HG03460 (cell line): ENCODE measurements around the gene RYR3.

ENCODE experiments used
- ATAC-seq: cut with Tn5 transposase; IDR thresholded peaks from one replicate; pipeline ENCODE4 v1.9.1; 2021; ENCODE audit not compliant: unreplicated experiment

Gene RYR3

GRCh38 chr15:33317896-33318295 is 7.1 kb downstream of the RYR3 start:
- ATAC-seq = no peak

DNA sequence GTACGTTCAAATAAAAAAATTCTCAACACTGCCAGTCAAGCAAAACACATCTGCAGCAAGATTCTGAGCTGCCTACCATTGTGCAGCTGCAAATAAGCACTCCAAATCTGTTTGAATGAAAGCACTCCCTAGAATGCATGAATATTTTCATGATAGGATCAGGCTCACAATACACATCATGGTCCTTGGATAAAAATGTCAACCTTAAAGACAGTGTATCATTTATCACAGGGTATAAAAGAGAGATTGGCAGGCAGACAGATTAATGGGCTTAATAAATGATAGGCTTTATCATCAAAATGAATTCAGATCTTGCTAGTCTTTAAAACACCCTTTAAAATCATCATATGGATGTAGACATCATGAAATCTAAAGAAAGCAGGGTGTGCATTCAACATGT is 9.2 kb downstream of the RYR3 start:
- no peak for ATAC-seq

DNA sequence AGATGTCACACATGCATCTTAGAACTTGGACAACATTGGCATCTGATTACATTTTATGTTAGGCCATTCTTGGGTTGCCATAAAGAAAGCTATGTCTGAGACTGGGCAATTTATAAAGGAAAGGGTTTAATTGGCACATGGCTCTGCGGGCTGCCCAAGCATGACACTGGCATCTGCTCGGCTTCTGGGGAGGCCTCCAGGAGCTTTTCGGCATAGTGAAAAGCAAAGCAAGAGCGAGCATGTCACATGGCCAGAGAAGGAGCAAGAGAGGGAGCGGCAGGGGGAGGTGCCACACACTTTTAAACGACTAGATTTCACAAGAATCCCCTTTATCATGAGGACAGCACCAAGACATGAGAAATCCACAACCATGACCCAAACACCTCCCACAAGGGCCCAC is 11.3 kb downstream of the RYR3 start:
- no peak for ATAC-seq

- no peak for ATAC-seq
Measured at GRCh38 chr15:33324609-33325008, 13.8 kb downstream of the RYR3 start.

GRCh38 chr15:33326908-33327307 is 16.1 kb downstream of the RYR3 start:
- ATAC-seq = no peak

- ATAC-seq = no peak
Measured at GRCh38 chr15:33328106-33328505, 17.3 kb downstream of the RYR3 start.

- no peak for ATAC-seq
Measured at GRCh38 chr15:33329457-33329856, 18.7 kb downstream of the RYR3 start.

GRCh38 chr15:33330931-33331330 is 20.2 kb downstream of the RYR3 start:
- no peak for ATAC-seq

- ATAC-seq = no peak
Measured at GRCh38 chr15:33341953-33342352, 31.2 kb downstream of the RYR3 start.

- ATAC-seq = no peak
Measured at GRCh38 chr15:33343275-33343674, 32.5 kb downstream of the RYR3 start.

DNA sequence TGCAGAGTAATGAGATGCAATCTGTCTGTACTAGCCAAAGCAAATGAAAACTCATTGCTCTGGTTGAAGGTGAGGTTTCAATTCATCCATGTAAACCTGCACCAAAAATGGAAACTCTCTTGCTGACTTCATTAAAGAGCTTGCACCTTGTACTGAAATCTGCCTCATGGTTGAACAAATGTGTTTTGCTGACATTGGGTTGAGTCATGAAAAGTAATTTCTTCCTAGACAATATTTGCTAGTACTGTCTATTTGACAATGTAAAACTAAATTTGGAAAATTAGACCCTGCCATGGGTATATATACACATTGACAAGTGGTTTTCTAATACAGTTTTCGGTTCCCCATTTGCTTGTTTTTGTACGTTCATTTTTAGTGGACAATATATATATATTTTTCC is 33.3 kb downstream of the RYR3 start:
- ATAC-seq = no peak

- no peak for ATAC-seq
Measured at GRCh38 chr15:33344530-33344929, 33.8 kb downstream of the RYR3 start.

DNA sequence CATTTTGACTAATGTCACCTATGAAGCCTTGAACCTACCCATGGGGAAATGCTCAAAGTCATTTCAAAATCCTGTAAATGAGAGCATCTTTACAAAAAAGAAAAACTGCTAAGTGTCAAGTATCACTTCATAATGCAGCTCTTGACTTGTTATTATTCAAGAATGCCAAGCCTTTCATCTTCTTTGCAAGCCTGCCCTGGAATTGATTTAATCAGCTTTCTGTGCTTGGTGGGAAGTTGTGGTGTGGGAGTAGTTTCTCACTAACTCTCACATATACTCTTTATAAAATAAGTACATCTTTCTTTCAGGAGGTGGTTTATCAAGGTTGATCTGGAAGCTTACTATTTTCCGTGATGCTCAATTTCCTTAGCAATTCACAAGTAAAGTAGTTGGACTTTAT is 43.6 kb downstream of the RYR3 start:
- no peak for ATAC-seq

DNA sequence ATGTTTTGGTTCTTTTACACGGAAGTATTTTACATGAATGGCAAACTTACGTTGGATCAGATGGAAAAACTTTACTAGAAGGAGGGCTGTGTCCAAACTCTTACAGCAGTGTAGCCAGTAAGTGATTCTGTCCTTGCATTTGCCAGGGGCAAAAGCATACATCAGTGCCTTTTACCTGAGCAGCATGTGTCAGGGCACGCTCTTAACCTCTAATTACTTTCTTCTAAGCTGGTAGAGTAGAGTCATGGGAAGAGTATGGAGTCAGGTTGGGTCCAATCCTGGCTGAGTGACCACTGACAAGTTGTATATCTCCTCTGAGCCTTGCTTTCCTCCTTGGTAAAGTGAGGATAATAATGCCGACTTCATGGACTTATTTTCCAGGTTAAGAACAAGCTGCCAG is 47.1 kb downstream of the RYR3 start:
- ATAC-seq = no peak

- ATAC-seq = no peak
Measured at GRCh38 chr15:33358306-33358705, 47.5 kb downstream of the RYR3 start.

DNA sequence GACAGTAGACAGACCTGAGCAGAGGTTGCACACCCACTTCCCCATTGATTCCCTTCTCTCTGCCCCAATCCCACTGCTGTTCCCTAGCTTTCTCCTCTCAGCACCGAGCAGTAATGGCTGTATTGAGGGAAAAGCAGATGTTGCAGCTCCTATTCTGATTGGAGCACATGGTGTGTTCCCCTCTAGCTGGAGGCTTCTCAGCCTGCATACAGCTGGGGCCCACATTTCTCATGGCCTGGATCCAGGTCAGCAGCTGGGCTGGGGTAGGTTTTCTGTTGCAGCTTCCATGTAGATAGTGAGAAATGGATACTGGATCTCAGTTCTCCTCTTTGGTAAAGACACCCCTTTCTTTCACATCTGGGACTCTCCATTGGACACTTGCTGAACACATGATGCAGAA is 50.1 kb downstream of the RYR3 start:
- no peak for ATAC-seq

DNA sequence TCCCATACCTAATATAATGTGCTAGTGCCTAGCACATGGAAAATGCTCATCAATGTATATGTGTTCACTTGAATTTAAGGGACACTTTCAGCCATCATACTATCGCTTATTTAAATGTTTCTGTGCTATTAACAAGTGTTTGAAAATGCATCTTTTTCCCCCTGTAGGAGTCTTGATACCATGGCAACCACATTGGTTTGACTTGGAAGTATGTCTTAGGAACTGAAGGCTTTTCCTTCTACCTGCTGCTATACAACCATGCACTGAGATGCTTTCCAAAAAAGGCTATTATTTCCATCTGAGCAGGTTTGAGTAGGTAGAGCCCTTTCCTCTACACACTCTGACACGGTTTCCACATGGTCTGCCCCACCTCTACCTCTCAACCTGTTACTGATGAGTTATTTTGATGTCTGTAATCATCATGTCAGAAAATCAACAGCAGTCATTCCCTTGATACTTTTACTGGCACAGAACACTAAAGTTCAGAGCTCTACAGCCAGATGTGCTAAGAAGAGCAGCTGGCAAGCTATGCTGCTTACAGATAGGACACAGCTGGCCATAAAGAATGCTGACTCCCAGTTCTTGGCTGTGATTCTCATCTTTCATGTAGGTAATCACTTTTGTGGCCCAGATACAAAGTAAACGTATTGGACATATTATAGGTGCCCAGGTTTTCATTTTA is 59.3 kb downstream of the RYR3 start:
- no peak for ATAC-seq

DNA sequence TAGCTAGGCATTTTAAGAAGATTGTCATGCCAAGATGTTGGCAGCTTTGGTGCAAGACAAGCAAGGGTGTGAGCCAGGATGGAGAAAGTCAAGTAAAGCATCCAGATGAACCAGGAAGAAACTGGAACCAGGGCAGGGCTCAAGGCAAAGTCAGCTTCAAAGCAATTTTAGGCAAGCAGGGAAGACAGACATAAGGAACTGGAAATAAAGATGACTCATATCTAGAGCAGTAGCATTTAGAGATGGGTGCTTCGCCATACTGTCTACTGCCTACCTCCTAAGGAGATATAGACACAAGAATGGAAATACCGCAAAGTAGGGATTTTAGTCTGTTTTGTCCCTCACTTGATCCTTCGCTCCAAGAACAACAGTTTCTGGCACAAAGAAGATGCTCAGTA is 59.9 kb downstream of the RYR3 start:
- no peak for ATAC-seq

GRCh38 chr15:33371159-33371558 is 60.4 kb downstream of the RYR3 start:
- ATAC-seq = no peak

DNA sequence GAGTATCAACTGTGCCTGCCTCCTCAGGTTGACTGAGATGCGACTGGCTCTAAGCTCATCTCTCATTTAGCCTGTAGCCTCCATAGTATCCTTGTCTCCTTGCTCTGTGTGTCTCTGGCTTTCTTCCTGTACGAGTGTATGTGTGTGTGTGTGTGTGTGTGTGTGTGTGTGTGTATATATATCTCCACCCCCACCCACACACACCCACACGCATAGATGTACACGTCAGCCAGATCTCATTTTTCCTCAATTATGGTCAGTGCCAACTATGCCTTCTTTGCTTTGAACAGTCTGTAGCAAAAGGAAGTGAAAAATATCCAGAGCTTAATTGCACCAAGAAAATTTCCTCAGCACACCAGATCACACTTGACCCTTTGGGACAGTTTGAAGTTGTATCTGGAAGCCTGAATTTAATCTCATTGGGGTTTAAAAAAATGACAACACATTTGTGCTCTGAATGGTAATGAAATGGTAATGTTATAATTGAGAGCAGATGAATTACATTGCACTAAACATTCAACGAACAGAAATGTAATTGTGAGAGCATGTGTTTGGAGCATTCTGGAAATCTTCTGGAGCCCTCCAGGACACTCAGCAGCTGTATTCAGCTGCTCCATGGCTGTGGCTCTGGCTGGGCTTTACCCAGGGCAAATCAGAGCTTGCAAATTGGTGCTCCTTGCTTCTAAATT is 63.6 kb downstream of the RYR3 start:
- no peak for ATAC-seq

GRCh38 chr15:33375236-33375635 is 64.5 kb downstream of the RYR3 start:
- ATAC-seq = no peak

DNA sequence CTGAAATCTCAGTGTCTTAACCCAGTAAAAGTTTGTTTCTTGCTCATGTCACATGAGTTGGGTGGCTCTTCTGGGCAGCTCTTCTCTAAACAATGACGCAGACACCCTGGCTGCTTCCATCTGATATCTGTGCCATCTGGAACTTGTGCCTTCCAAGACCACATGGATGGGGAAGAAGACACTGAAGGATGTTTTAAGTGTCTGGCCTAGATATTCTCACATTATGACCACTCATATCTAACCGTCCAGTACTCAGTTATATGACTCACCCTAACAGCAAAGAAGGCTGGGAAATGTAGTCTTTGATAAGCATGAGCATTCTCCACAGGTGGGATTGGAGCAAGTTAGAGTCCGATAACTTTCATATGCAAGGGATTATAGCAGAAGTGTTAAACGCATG is 66.4 kb downstream of the RYR3 start:
- ATAC-seq = no peak
